ENCODE measurements around the gene SLC16A1.

SLC16A1 gene

GRCh38 chr1:112882271-112882744 is 73.7 kb downstream of the SLC16A1 start:
- DNase-seq (ENCODE audit: low read depth in 2 of 2): no peak

GRCh38 chr1:112881742-112882127 is 74.3 kb downstream of the SLC16A1 start:
- DNase-seq (ENCODE audit: low read depth in 2 of 2): no peak

GRCh38 chr1:112879834-112880233 is 76.2 kb downstream of the SLC16A1 start:
- no peak for DNase-seq (ENCODE audit: low read depth in 2 of 2)

GRCh38 chr1:112878321-112878720 is 77.7 kb downstream of the SLC16A1 start:
- DNase-seq (ENCODE audit: low read depth in 2 of 2): no peak

GRCh38 chr1:112877750-112878149 is 78.2 kb downstream of the SLC16A1 start:
- no peak for DNase-seq (ENCODE audit: low read depth in 2 of 2)

- DNase-seq (ENCODE audit: low read depth in 2 of 2): no peak
Measured at GRCh38 chr1:112876315-112876714, 79.7 kb downstream of the SLC16A1 start.

GRCh38 chr1:112872551-112872962 is 83.4 kb downstream of the SLC16A1 start:
- DNase-seq (ENCODE audit: low read depth in 2 of 2): no peak

GRCh38 chr1:112870887-112871646 is 84.9 kb downstream of the SLC16A1 start:
- no peak for DNase-seq (ENCODE audit: low read depth in 2 of 2)

- DNase-seq (ENCODE audit: low read depth in 2 of 2): no peak
Measured at GRCh38 chr1:112869895-112870294, 86.1 kb downstream of the SLC16A1 start.

GRCh38 chr1:112868191-112868590 is 87.8 kb downstream of the SLC16A1 start:
- no peak for DNase-seq (ENCODE audit: low read depth in 2 of 2)

- DNase-seq (ENCODE audit: low read depth in 2 of 2): no peak
Measured at GRCh38 chr1:112866981-112867380, 89.0 kb downstream of the SLC16A1 start.

GRCh38 chr1:112866151-112866550 is 89.8 kb downstream of the SLC16A1 start:
- DNase-seq (ENCODE audit: low read depth in 2 of 2): no peak

- no peak for DNase-seq (ENCODE audit: low read depth in 2 of 2)
Measured at GRCh38 chr1:112862753-112863426, 93.1 kb downstream of the SLC16A1 start.
